GM21447 (cell line): ENCODE results near the gene HSPA12A.
"Not testable (repeated sequence)": the region's sequence is repeated elsewhere in the genome, so short reads cannot be mapped to it uniquely, and the experiment has no call there.

Experiments used
- ATAC-seq: cut with Tn5 transposase; IDR thresholded peaks from one replicate; pipeline ENCODE4 v1.9.1; 2021; ENCODE audit not compliant: unreplicated experiment

The HSPA12A gene

DNA sequence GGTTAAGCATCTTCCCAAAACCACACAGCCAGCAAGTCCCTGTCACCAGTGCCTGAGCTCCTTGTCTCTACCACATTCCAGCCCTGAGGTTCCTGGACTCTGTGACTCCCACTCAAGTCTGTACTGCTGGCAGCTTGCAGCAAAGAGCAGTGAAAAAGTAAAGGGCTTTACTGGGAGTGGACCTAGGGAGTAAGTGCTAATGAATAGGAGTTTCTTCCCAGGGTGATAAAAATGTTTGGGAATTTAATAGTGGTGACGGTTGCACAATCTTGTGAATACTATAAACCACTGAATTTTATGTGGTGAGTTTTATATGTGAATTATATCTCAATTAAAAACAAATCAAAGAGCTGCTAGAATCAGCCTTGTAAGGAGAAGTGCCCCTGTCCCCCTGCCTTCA lies 22.6 kb downstream of the HSPA12A start:
- ATAC-seq: no peak

DNA sequence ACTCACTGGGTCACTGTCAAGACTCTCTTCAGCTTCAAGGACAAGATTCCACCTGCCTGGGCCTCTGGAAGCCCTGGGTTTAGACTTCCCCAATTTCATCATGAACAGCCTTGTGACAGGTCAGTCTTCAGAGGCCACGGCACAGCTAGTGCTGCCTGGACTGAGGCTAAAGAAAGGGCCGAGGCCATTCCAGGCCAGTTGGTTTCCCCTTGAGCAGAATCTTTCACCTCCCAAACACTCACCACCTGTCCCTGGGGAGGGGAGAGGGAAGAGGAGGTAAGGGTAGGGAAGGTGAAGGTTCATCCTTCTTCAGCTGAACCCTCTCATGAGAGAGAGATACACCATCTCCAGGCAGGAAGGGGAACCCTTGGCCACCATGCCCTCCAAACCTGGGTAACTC lies 24.3 kb downstream of the HSPA12A start:
- ATAC-seq: no peak

DNA sequence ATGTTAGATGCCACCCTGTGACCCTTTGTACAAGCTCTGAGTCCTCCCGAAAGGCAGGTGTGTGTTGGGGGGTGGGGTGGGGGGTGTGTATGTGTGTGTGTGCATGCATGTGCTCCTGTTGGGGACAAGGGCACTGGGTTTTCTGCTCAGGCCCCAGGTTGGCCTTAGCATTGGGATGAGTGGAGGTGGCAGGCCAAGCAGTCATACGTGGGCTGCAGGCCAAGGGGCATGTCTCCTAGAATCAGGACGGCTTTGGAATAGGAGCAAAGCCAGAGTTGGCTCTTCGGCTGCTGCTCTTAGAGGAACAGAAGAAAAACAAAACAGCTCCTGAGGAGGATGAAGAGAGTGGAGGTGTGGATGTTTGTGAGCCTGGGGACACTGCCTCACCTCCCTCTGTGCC lies 26.0 kb downstream of the HSPA12A start:
- no peak for ATAC-seq

DNA sequence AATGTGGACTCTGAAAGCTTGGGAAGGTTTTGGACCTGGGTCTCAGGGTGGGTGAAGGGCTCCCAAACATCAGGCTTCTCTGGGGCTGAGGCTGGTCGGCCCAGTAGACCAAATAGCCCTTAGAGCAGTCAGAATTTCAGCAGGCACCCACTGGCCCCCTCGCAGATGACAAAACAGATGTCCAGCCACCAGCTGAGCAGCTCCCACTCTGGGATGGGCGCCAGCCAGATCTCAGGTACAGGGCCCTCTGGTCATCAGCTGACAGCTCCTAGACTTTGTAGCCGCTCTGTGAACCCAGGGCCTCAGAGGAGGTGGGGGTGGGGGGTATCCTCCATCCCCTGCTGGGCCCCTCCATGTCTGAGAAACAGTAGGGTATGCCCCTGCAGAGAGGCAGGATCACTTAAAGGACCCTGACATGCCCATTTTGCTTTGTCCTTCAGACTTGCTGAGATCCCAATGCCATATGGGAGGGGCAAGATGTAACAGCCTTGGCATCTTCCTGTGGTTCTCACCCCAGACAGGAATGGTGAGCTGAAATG lies 26.5 kb downstream of the HSPA12A start:
- ATAC-seq: no peak

DNA sequence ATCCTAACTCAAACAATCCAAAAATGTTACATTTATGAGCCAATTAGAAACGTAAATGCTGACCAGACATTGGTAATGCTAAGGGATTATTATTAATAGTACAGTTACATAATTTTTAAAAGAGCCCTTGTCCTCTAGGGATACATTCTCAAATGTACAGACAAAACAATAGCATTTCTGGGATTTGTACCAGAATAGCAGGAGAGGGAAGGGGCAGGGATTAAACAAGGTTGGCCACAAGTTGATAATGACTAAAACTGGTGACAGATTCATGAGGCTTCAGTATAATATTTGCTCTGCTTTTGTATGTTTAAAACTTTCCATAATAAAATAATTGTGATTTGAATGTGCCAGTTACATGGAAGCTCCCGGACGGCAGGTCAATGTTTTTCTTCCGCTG lies 27.0 kb downstream of the HSPA12A start:
- no peak for ATAC-seq

DNA sequence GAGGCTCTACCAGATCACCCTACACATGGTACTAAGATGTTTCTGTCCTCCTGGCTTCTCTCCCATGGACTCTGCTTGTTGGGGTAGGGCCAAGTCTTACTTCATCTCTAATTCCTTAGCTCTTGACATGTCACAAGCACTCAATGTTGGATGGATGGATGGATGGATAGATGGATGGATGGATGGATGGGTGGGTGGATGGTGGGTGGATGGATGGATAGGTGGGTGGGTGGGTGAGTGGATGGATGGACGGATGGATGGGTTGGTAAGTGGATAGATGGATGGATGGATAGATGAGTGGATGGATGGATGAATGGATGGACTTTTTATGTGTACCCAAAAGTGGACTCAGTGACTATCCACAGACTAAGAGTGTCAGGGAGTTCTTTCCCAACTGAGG lies 28.5 kb downstream of the HSPA12A start:
- ATAC-seq: no peak

DNA sequence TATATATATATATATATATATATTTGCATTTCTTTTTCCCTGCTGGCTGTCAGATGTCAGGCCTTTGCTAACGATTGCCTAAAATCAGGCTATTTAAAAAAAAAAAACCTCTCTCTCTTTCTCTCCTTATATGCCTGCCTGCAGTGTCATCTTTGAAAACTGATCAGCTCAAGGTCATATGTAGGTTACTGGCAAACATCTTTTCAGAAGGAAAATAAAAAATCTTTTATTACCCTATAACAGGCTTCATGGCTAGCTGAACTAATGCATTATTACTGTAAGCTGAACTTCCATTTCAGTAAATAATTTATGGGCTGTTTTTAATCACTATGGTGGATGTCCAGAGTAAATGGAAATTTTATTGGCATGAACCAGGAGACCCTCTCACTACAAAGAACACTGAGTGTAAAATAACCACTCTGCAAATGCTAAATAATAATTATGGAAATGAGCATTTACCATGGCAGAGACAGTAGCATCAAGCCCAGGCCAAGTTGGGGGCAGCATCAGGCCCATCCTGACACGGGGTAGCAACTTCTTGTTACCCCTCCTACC lies 29.3 kb downstream of the HSPA12A start:
- ATAC-seq: no peak

DNA sequence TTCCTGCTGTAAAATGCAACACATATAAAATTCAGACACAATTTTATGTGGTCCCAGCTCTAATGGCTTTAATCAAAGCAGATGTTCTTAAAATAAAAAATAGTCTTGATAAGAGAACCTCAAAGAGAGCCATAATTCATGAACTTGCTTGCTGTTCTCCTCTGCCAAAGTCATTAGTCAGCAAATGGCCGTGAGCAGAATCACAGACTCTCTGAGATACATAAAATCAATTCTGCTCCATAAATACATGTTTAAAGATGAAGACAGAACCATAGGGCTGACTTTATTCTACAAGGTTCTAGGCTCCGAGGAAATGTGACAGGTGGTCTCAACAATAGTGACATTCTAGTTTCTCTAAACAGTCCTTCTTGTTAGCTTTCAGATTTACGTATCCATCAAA lies 29.8 kb downstream of the HSPA12A start:
- ATAC-seq: no peak

DNA sequence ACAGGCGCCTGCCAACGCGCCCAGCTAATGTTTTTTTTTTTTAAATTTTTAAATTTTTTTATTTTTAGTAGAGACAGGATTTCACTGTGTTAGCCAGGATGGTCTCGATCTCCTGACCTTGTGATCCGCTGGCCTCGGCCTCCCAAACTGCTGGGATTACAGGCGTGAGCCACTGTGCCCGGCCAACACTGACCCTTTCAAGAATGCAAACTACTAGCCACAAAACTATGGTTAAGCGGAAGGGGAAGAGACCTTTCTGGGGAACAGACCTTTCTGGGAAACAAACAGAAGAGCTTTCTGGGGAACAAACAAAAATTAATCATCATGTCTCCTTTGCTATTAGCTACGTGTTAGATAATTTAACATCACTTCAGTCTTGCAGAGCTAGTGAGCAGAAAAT lies 30.6 kb downstream of the HSPA12A start:
- not testable (repeated sequence) for ATAC-seq

DNA sequence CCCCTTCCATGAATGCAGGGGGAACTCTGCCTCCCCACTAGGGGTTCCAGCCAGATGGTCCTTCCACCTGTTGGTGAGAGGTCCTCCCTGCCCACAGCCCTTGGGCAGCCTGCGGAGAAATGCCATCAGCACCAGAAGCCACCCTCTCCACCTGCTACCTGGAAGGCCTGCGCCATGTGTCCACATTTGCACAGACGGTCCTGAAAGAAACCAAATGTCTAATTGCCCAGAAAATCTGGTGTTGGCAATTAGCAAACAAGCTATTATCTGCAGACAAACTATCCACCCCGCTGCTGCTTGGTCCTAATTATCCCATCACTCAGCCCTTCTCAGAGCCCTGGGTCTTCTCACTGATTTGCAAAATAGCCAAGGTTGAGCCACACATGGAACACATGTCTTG lies 32.3 kb downstream of the HSPA12A start:
- no peak for ATAC-seq

DNA sequence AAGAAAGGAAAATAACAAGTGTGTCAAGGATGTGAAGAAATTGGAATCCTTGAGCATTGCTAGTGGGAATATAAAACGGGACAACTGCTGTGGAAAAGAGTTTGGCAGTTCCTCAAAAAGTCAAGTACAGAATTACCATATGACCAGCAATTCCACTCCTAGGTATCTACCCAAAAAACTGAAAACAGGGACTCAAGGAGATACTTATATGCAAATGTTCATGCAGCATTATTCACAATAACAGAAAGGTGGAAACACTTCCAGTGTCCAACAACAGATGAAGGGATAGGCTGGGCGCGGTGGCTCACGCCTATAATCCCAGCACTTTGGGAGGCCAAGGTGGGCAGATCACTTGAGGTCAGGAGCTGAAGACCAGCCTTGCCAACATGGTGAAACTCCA lies 33.5 kb downstream of the HSPA12A start:
- ATAC-seq: no peak

DNA sequence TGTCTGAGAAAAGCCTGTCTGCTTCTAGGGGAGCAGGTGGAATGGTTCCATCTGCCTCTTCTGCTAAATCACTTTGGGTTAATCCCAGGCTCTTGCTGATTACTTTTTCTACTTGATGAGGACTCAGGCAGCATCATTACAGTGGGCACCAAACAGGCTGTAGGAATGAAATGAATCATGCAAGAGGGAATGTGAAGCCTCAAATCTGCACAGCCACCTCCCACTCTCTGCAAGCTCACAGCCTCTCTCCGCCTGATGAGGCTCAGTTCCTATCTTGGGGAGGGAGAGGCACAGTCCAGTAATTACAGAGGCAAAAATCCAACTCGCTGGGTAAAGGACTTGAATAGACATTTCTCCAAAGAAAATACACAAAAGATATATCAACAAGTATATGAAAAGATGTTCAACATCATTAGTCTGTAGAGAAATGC lies 34.0 kb downstream of the HSPA12A start:
- ATAC-seq: no peak

DNA sequence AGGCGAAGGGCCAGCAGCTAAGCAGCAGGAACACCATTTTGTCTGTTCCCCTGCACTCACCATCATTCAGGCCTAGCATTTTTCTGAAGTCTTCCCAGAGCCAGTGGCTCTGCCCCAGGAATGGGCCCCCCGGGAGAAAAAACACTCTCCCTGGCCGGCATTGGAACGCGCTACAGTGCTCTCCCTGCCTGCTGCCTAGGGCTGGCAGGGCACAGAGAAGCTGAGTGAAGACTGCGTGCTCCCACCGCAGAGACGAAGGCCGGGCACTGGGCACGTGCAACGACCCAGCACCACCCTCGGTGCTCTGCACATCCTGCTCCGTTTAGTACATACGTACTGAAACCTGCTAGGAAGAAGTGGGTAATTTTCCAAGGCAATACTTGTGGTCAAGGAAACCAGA lies 34.4 kb downstream of the HSPA12A start:
- no peak for ATAC-seq

DNA sequence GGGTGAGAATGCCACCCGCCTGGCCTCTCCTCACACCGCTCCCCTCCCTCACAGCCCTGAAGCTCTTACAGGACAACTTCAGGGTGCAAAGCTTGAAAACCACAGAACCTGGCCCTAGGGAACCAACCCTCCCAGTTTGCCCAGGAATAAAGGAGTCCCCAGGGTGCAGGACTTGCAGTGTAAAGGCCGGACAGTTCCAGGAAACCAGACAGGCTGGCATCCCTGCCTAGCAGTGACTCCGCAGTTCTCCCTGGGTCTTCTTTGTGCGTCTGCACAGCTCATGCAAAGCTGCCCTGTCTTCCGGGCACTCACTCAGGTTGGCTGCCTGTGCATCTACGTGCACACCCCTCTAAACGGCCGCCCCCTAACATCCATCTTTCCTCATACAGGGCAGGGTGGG lies 36.1 kb downstream of the HSPA12A start:
- no peak for ATAC-seq

DNA sequence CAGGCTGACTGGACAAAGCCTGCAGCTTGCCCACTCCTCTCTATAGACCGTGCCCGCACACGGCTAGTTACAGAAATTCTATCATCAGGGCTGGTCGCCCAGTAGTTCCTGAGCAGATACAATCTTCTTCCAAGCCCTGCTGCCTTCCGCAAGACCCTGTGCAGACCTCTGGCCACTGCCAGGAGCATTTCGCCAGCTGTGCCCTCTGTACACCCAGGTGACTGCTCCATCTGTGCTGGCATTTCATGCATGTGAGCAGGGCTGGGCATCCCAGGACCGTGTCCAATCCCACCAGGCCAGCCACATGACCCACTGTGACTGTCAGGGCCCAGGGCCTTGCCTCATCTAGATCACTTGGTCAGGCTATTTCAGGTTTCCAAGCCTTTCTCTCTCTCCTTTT lies 36.9 kb downstream of the HSPA12A start:
- ATAC-seq: no peak

DNA sequence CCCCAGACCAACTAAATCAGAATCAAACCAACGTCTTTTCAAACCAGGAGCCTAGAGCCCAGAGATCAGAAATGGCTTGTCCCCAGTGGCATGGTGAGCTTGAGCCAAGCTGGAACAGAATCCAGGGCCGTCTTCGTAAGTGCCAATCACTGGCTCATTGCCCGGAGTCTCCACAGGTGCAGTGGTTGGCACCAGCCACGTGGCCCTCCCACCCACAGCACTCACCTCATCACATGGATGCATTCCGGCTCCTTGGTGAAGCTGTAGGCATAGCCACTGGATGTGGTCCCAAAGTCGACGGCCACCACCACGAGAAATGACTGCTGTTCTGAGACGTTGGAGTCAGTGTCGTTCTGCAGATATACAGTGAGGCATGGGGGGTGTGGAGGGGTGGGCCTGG lies 37.4 kb downstream of the HSPA12A start:
- ATAC-seq: no peak

DNA sequence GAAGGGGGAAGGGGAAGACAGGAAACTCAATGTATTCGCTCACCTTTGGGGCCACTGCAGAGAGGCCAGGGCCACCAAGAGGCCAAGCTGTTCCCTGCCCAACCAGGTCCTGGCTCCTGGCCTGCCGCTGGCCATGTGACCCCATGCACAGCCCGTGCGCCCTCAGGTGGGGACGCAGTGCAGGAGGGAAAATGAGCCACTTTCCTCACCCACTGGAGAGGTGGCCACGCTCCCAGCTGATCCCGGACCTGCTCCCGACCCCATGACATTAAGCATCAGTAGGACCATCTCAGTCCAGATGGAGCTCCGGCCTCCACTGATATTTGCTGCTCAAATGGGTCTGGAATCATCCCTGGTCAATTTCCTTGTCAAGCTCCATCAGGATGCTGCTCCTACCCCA lies 40.2 kb downstream of the HSPA12A start:
- no peak for ATAC-seq

DNA sequence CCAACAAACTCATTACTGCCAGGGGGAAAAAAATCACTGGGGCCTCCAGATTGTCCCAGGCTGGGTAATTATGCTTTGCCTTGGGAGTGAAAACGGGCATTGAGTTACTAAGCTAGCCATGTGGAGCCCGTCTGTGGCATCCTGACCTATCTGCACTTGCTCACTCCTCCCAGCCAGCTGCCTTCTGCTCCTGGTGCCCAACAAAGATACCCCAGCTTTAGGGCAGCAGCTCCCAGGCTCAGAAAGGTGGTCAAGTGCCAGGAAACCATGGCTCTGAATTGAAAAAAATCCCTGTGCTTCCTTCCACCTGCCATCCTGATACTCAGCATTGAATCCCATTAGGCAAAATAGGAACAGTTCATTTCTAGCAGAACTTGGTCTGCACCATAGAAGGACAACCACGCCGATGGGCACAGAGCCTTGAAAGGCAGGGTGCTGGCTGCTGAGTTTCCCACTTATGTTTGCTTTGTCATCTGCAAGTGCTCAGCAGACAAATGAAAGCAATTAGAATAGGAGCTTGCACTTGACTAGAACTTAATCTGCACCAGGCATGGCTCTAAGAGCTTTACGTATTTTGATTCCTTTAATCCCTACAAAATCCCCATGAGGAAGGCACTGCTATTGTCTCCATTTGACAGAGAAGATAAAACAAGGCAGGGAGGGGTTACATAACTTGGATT lies 42.8 kb downstream of the HSPA12A start:
- ATAC-seq: no peak

DNA sequence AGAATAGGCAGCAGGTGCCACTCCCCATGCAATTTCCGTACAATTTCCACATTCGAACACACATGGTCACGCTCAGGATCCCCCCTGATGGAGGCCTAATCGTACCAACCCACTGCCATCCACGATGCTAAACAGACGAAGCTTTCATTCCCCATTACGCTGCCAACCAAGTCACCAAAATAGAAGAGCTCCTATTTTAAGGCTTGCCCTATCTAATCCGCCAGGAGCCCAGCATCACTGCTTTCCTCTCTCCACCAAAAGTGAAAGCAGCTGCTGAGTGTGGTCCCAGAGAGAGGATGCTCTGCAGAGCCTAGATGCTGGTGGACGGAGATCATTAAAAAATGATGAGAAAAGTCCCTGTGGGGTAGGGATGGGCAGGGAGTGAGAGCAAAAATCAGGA lies 43.3 kb downstream of the HSPA12A start:
- ATAC-seq: no peak

DNA sequence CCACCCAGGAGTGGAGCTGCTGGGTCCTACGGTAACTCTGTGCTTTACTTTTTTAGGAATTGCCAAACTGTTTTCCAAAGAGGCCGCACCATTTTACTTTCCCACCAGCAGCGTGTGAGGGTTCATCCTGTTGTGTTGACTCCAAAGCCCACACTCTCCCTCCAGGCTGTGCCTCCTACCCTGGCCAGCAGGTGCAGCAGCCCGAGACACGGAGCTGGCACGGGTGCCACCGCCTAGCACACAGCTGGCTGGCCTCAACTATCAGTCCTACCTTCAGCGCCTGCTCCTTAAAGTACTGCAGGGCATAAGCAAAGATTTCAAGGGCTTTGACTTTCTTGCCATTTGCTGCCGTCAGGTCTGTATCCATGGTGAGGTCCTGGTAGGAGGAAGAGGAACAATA lies 44.0 kb downstream of the HSPA12A start:
- ATAC-seq: no peak

DNA sequence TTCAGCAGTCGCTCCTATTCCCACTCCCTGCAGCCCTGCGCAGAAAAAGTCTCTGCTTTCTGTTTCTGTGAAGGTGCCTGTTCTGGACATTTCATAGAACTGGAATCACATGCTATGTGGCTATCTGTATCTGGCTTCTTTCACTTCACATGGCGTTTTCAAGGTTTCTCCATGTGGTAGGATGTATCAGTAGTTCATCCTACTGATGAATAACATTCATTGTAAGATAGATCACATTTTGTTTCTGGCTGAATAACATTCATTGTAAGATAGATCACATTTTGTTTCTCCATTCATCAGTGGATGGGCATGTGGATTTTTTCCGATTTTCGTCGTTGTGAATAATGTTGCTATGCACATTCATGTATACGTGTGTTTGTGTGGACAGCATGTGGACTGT lies 44.5 kb downstream of the HSPA12A start:
- no peak for ATAC-seq

DNA sequence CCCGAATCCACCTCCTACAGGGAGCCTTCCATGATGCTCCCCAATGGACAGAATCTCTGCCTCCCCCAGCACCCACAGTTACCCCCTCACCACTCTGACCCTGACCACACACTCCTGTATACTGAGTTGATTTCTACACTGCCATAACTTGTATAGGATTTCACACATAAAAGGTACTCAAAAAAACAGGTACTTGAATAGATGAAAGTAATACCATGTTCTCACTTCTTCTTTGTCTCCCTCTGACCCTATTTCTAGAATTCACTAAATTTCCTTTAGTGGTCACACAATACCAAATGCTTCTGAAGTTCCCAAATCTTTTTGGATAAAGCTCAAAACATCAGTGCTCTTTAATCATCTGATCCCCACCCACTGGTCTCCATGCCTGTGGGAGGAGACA lies 45.4 kb downstream of the HSPA12A start:
- ATAC-seq: no peak

DNA sequence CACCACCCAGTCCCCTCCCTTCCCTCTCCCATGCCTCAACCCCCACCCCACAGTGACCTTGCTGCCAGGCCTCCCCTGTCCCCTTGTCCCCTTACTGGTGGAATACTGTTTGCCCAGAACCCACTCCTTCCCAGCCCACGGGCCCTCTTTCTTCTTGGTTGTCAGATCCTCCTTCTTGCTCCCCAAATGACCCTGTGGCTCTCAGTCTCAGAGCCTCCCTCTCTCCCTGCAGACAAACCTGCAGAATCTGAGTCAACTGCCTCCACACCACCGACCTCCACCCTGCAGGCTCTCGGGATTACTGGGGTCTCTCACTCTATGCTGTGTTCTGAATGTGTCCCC lies 47.5 kb downstream of the HSPA12A start:
- no peak for ATAC-seq
